HEK293 (cell line): Measurements from ENCODE around the gene CRACDL.

ENCODE experiments used
- CTCF ChIA-PET: fragments of 350-600 bp; formaldehyde crosslinking; extraction: SDS; loops from one replicate; lab custom pipeline; 2021; ENCODE audit warnings: antibody characterized with exemption; lab: Yijun Ruan, JAX
- POLR2A ChIA-PET: fragments of 300-600 bp; formaldehyde crosslinking; extraction: SDS; loops from one replicate; lab custom pipeline; 2020; ENCODE audit warnings: antibody characterized with exemption, inconsistent platforms; lab: Yijun Ruan, JAX
- H3K27ac ChIP-seq: fragments of 200-500 bp; sonication (Bioruptor generic); 2 replicates; pipeline ENCODE4 v1.5.1; 2014; ENCODE audit warnings: low read depth, low read length, control low read depth, inconsistent platforms; ENCODE audit errors: extremely low read depth
- H3K36me3 ChIP-seq, 2 experiments: fragments of 200-500 bp in 1 of 2; sonication (Bioruptor generic) in 1 of 2; 1 replicate in 1 of 2; 2 replicates in 1 of 2; pipeline ENCODE4 v1.5.1; 2014 to 2017; ENCODE audit warnings: inconsistent platforms in 2 of 2, low read length in 2 of 2; ENCODE audit not compliant: control insufficient read depth in 2 of 2, insufficient read depth in 1 of 2
- H3K4me1 ChIP-seq: fragments of 200-500 bp; sonication (Bioruptor generic); 2 replicates; pipeline ENCODE4 v1.5.1; 2014; ENCODE audit warnings: mild to moderate bottlenecking, low read length, inconsistent platforms; ENCODE audit not compliant: control insufficient read depth, insufficient read depth
- H3K4me3 ChIP-seq: 2 replicates; pipeline ENCODE4 v1.5.1; 2011; ENCODE audit warnings: low read depth, mild to moderate bottlenecking, control low read depth, low read length, moderate library complexity
- H3K9me3 ChIP-seq: fragments of 200-500 bp; sonication (Bioruptor generic); 2 replicates; pipeline ENCODE4 v1.5.1; 2014; ENCODE audit warnings: low read depth, low read length, inconsistent platforms; ENCODE audit not compliant: control insufficient read depth, insufficient read depth
- ELK4 ChIP-seq: IDR thresholded peaks from 2 replicates; pipeline ENCODE4 v1.6.1; 2011; ENCODE audit warnings: mild to moderate bottlenecking, low read depth, low read length, borderline replicate concordance
- GLIS2 ChIP-seq: fragments of 450-650 bp; formaldehyde crosslinking; IDR thresholded peaks from 2 replicates; pipeline ENCODE4 v1.5.1; 2016; ENCODE audit warnings: missing biosample characterization, missing genetic modification characterization
- HOXA7 ChIP-seq: sonication (generic); formaldehyde crosslinking; IDR thresholded peaks from 2 replicates; pipeline ENCODE4 v1.8.1; 2022; ENCODE audit warnings: missing genetic modification reagents, borderline replicate concordance
- PRDM1 ChIP-seq: fragments of 450-650 bp; formaldehyde crosslinking; IDR thresholded peaks from 2 replicates; pipeline ENCODE4; 2016; ENCODE audit warnings: missing biosample characterization, missing genetic modification characterization
- PRDM6 ChIP-seq: fragments of 450-650 bp; formaldehyde crosslinking; IDR thresholded peaks from 2 replicates; pipeline ENCODE4 v1.5.1; 2017; ENCODE audit warnings: missing biosample characterization, missing genetic modification characterization
- REPIN1 ChIP-seq: fragments of 450-650 bp; formaldehyde crosslinking; IDR thresholded peaks from 2 replicates; pipeline ENCODE4 v1.5.1; 2017; ENCODE audit warnings: missing biosample characterization, missing genetic modification characterization, low read depth
- SP7 ChIP-seq: fragments of 450-650 bp; formaldehyde crosslinking; IDR thresholded peaks from 2 replicates; pipeline ENCODE4 v1.5.1; 2016; ENCODE audit warnings: missing biosample characterization, missing genetic modification characterization
- ZNF146 ChIP-seq: fragments of 450-650 bp; formaldehyde crosslinking; IDR thresholded peaks from 2 replicates; pipeline ENCODE4 v1.5.1; 2016; ENCODE audit warnings: missing biosample characterization, missing genetic modification characterization
- ZNF155 ChIP-seq: fragments of 450-650 bp; formaldehyde crosslinking; IDR thresholded peaks from 2 replicates; pipeline ENCODE4 v1.5.1; 2016; ENCODE audit warnings: missing biosample characterization, missing genetic modification characterization
- ZNF280D ChIP-seq: fragments of 450-650 bp; formaldehyde crosslinking; IDR thresholded peaks from 2 replicates; pipeline ENCODE4 v1.5.1; 2016; ENCODE audit warnings: missing biosample characterization, missing genetic modification characterization
- ZNF391 ChIP-seq: fragments of 450-650 bp; formaldehyde crosslinking; IDR thresholded peaks from 2 replicates; pipeline ENCODE4 v1.5.1; 2016; ENCODE audit warnings: low read depth, missing biosample characterization, missing genetic modification characterization, borderline replicate concordance
- ZNF521 ChIP-seq: fragments of 450-650 bp; formaldehyde crosslinking; IDR thresholded peaks from 2 replicates; pipeline ENCODE4 v1.5.1; 2017; ENCODE audit warnings: missing biosample characterization, mild to moderate bottlenecking, missing genetic modification characterization
- ZNF560 ChIP-seq: fragments of 450-650 bp; formaldehyde crosslinking; IDR thresholded peaks from 2 replicates; pipeline ENCODE4 v1.5.1; 2017; ENCODE audit warnings: missing biosample characterization, missing genetic modification characterization, borderline replicate concordance
- ZNF677 ChIP-seq: fragments of 450-650 bp; IDR thresholded peaks from 2 replicates; pipeline ENCODE4 v1.5.0; 2018; ENCODE audit warnings: missing biosample characterization, mild to moderate bottlenecking, missing genetic modification characterization, moderate library complexity
- ZNF792 ChIP-seq: fragments of 450-650 bp; formaldehyde crosslinking; IDR thresholded peaks from 2 replicates; pipeline ENCODE4 v1.5.1; 2016; ENCODE audit warnings: missing biosample characterization, missing genetic modification characterization
- ZSCAN16 ChIP-seq: fragments of 450-650 bp; formaldehyde crosslinking; IDR thresholded peaks from 2 replicates; pipeline ENCODE4 v1.5.1; 2016; ENCODE audit warnings: missing biosample characterization, missing genetic modification characterization
- TF ChIP-seq, protein P1 (sequence below): sonication (generic); formaldehyde crosslinking; IDR thresholded peaks from 2 replicates; pipeline ENCODE4 v1.8.1; 2022; ENCODE audit warnings: mild to moderate bottlenecking, moderate library complexity, missing genetic modification reagents
- TF ChIP-seq, protein P2 (sequence below): fragments of 450-650 bp; formaldehyde crosslinking; IDR thresholded peaks from 2 replicates; pipeline ENCODE4 v1.5.1; 2016; ENCODE audit warnings: missing biosample characterization, missing genetic modification characterization

Gene CRACDL

GRCh38 chr2:98761909-98762308 lies 174.1 kb downstream of the CRACDL start:
- H3K36me3 ChIP-seq: no peaks in the 10 kb centered on the region
- H3K27ac ChIP-seq: no peak overlapping the region
- ChIA-PET CTCF (no interaction called here), POLR2A (no interaction called here)
- H3K4me3 ChIP-seq: no peak overlapping the region
- TF ChIP-seq REPIN1 (tag by site-specific recombination) (no peak), ZNF521 (no peak), HOXA7 (CRISPR knock-in tag) (no peak), ELK4 (no peak), ZNF560 (tag by site-specific recombination) (no peak), GLIS2 (tag by site-specific recombination) (no peak), ZNF146 (tag by site-specific recombination) (no peak), PRDM6 (no peak), ZNF155 (no peak), ZNF677 (tag by site-specific recombination) (no peak), SP7 (tag by site-specific recombination) (no peak), PRDM1 (tag by site-specific recombination) (no peak), ZSCAN16 (tag by site-specific recombination) (no peak), ZNF792 (tag by site-specific recombination) (no peak), ZNF280D (tag by site-specific recombination) (no peak), ZNF391 (tag by site-specific recombination) (no peak)
- TF ChIP-seq, protein P1, sequence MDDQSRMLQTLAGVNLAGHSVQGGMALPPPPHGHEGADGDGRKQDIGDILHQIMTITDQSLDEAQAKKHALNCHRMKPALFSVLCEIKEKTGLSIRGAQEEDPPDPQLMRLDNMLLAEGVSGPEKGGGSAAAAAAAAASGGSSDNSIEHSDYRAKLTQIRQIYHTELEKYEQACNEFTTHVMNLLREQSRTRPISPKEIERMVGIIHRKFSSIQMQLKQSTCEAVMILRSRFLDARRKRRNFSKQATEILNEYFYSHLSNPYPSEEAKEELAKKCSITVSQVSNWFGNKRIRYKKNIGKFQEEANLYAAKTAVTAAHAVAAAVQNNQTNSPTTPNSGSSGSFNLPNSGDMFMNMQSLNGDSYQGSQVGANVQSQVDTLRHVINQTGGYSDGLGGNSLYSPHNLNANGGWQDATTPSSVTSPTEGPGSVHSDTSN (CRISPR knock-in tag): no peak
- TF ChIP-seq, protein P2, sequence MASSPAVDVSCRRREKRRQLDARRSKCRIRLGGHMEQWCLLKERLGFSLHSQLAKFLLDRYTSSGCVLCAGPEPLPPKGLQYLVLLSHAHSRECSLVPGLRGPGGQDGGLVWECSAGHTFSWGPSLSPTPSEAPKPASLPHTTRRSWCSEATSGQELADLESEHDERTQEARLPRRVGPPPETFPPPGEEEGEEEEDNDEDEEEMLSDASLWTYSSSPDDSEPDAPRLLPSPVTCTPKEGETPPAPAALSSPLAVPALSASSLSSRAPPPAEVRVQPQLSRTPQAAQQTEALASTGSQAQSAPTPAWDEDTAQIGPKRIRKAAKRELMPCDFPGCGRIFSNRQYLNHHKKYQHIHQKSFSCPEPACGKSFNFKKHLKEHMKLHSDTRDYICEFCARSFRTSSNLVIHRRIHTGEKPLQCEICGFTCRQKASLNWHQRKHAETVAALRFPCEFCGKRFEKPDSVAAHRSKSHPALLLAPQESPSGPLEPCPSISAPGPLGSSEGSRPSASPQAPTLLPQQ (tag by site-specific recombination): no peak
- TF ChIP-seq, all 188 proteins: peak for 0
- no peaks in the 10 kb centered on the region for H3K9me3 ChIP-seq
- no peaks in the 10 kb centered on the region for H3K4me1 ChIP-seq
